OCI-LY1 (cell line): ENCODE data around the gene CAPZA1.

Experiments used
- CTCF ChIP-seq: fragments of 200-600 bp; sonication (generic), shearing (Covaris generic); IDR thresholded peaks from 2 replicates; pipeline ENCODE4 v1.5.1; 2017; ENCODE audit warnings: mild to moderate bottlenecking, antibody characterized with exemption, low read length, moderate library complexity, mixed read lengths
- EZH2 ChIP-seq: fragments of 200-600 bp; sonication (generic), shearing (Covaris generic); IDR thresholded peaks from 2 replicates; pipeline ENCODE4 v1.8.0; 2017; ENCODE audit warnings: borderline replicate concordance, mixed run types, mild to moderate bottlenecking, antibody characterized with exemption, low read length, moderate library complexity, mixed read lengths

- TF ChIP-seq CTCF, result no peak
- TF ChIP-seq EZH2, result no peak
Measured at GRCh38 chr1:112603012-112603411, 16.6 kb upstream of the CAPZA1 start.
